WERI-Rb-1 (cell line): ENCODE results near the gene MCHR1.

Experiments
- DNase-seq: peaks from one replicate; pipeline ENCODE4 v3.0.0-alpha.2; 2020
- H3K27ac ChIP-seq: fragments of 250-450 bp; sonication (Bioruptor Pico); 2 replicates; pipeline ENCODE4 v1.5.1; 2020; ENCODE audit warnings: mild to moderate bottlenecking, moderate library complexity
- H3K27me3 ChIP-seq: fragments of 250-450 bp; sonication (Bioruptor Pico); 2 replicates; pipeline ENCODE4 v1.5.1; 2021; ENCODE audit warnings: mild to moderate bottlenecking, low read depth, moderate library complexity; ENCODE audit not compliant: insufficient read depth, severe bottlenecking
- H3K36me3 ChIP-seq: fragments of 250-450 bp; sonication (Bioruptor Pico); 2 replicates; pipeline ENCODE4 v1.5.1; 2020; ENCODE audit warnings: mild to moderate bottlenecking, moderate library complexity
- H3K4me3 ChIP-seq: 2 replicates; pipeline ENCODE4 v1.5.1; 2011; ENCODE audit warnings: low read depth, mild to moderate bottlenecking, control low read depth, low read length
- H3K9me3 ChIP-seq: fragments of 250-450 bp; sonication (Bioruptor Pico); 2 replicates; pipeline ENCODE4 v1.5.1; 2021; ENCODE audit warnings: mild to moderate bottlenecking, moderate library complexity; ENCODE audit not compliant: severe bottlenecking
- TF ChIP-seq, protein P1 (sequence below): IDR thresholded peaks from 2 replicates; pipeline ENCODE4 v1.5.1; 2011; ENCODE audit warnings: low read depth, mild to moderate bottlenecking, control low read depth, inconsistent platforms, low read length

Gene MCHR1

DNA sequence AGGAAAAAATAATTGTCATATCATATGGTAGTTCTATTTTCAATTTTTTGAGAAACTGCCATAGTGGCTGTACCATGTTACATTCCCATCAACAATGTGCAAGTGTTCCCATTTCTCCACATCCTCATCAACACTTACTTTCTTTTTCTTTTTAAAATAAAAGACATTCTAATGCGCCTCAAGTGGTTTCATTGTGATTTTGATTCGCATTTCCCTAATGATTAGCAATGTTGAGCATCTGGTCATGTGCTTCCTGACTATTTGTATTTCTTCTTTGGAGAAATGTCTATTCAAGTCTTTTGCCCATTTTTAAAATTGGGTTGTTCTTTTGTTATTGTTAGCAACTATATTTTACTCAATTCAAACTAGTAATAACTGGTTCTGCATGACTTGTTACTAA lies 8.4 kb downstream of the MCHR1 start:
- no peaks in the 10 kb centered on the region for H3K27me3 ChIP-seq
- no peak overlapping the region for H3K27ac ChIP-seq
- DNase-seq, result no peak
- H3K36me3 ChIP-seq, result no peaks in the 10 kb centered on the region
- no peaks in the 10 kb centered on the region for H3K9me3 ChIP-seq
- H3K4me3 ChIP-seq, result no peak overlapping the region
- TF ChIP-seq, protein P1, sequence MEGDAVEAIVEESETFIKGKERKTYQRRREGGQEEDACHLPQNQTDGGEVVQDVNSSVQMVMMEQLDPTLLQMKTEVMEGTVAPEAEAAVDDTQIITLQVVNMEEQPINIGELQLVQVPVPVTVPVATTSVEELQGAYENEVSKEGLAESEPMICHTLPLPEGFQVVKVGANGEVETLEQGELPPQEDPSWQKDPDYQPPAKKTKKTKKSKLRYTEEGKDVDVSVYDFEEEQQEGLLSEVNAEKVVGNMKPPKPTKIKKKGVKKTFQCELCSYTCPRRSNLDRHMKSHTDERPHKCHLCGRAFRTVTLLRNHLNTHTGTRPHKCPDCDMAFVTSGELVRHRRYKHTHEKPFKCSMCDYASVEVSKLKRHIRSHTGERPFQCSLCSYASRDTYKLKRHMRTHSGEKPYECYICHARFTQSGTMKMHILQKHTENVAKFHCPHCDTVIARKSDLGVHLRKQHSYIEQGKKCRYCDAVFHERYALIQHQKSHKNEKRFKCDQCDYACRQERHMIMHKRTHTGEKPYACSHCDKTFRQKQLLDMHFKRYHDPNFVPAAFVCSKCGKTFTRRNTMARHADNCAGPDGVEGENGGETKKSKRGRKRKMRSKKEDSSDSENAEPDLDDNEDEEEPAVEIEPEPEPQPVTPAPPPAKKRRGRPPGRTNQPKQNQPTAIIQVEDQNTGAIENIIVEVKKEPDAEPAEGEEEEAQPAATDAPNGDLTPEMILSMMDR, result no peak

DNA sequence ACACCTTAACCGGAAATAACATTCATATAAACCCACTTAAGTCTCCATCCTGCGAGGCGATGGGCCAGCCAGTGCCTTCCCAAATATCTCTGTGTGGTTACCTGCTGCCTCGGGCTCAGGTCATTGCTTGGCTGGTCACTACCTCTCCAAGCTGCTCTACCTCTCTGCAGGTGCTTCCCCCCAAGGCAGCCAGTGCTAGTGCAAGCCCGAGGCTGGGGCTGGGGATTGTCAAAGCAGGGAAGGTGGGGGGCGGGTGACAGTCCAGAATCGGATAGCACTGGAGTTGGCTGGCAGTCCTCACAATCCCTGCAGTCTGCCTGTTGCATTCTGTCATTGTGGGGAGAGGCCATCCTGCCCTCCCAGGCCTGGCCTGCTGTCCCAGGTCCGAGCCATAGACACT lies 11.1 kb downstream of the MCHR1 start:
- H3K27ac ChIP-seq, result peak overlapping the region; percentile 85
- DNase-seq, result peak; percentile 68
- no peaks in the 10 kb centered on the region for H3K9me3 ChIP-seq
- no peaks in the 10 kb centered on the region for H3K27me3 ChIP-seq
- peak overlapping the region; percentile 7; the same call in 1 of the 2 replicates for H3K4me3 ChIP-seq
- TF ChIP-seq, protein P1, result no peak
- no peaks in the 10 kb centered on the region for H3K36me3 ChIP-seq

GRCh38 chr22:40691532-40691931 lies 12.2 kb downstream of the MCHR1 start:
- DNase-seq, result no peak
- no peak overlapping the region for H3K4me3 ChIP-seq
- H3K9me3 ChIP-seq, result no peaks in the 10 kb centered on the region
- no peak overlapping the region for H3K27ac ChIP-seq
- no peaks in the 10 kb centered on the region for H3K36me3 ChIP-seq
- TF ChIP-seq, protein P1, result no peak
- no peaks in the 10 kb centered on the region for H3K27me3 ChIP-seq

DNA sequence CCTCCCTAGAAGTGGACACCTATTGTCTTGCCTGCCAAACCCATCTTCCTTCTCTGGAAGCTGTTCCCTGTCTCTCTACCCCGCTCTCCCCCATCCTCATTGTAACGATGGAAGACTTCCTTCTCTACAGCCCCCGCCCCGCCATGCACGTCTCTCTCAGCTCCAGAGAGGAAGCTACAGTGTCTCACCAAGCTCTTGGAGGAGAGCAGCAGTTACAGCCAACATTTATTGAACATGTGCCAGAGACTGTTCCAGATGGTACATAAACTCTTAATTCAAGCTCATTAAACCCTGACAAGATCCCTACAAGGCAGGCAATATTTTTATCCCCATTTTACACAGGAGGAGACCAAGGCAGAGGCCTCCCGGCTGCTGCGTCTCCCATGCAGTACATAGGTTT lies 15.1 kb downstream of the MCHR1 start:
- TF ChIP-seq, protein P1, result no peak

GRCh38 chr22:40701274-40701673 lies 22.0 kb downstream of the MCHR1 start:
- no peaks in the 10 kb centered on the region for H3K36me3 ChIP-seq
- no peaks in the 10 kb centered on the region for H3K9me3 ChIP-seq
- H3K27ac ChIP-seq, result no peak overlapping the region
- no peak overlapping the region for H3K4me3 ChIP-seq
- H3K27me3 ChIP-seq, result no peaks in the 10 kb centered on the region
- no peak for DNase-seq
- TF ChIP-seq, protein P1, result no peak

More for the DNA sequence above, 15.1 kb downstream of the MCHR1 start:
- DNase-seq, result peak; percentile 10
- Histone ChIP-seq H3K27me3 (no peaks in the 10 kb centered on the region), H3K27ac (peak overlapping the region; percentile 47), H3K9me3 (no peaks in the 10 kb centered on the region), H3K36me3 (no peaks in the 10 kb centered on the region), H3K4me3 (no peak overlapping the region)

- DNase-seq, result no peak
- Histone ChIP-seq H3K27me3 (no peaks in the 10 kb centered on the region), H3K9me3 (no peaks in the 10 kb centered on the region), H3K36me3 (no peaks in the 10 kb centered on the region), H3K27ac (no peak overlapping the region), H3K4me3 (no peak overlapping the region)
- TF ChIP-seq, protein P1, result no peak
Observed at GRCh38 chr22:40703174-40703573, 23.9 kb downstream of the MCHR1 start.
